ENCODE results near the gene ENPEP.

ENPEP gene

DNA sequence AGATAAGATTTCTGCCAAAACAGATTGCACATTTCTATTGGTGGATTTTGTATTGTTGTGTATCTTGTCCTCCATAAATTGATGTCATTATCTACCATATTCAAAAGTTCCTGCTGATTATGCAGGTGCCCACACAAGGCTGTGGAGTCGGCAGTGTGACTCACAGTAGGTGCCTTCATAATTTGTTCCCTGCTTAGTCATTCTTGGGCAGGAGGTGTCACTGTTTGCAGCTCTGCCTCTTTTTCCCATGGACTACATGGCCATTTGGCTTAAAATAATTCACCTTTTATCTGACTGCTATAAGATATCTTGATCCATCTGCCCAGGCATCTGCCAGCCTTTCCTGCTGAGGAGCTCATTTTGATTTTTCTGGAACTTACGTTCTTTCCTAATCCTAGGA is 33.6 kb upstream of the ENPEP start:
- Histone ChIP-seq H4K8ac (ENCODE audit: low read length) (no peak overlapping the region), H2BK120ac (ENCODE audit: low read depth, low read length) (no peak overlapping the region), H3K9me3 (ENCODE audit: control insufficient read depth, low read length) (no peaks in the 10 kb centered on the region), H2AFZ (ENCODE audit: low read depth, low read length) (no peak overlapping the region), H2BK12ac (ENCODE audit: low read length in 2 of 2) (no peak overlapping the region), H3K4me1 (ENCODE audit: control insufficient read depth, insufficient read depth, low read depth, low read length) (no peaks in the 10 kb centered on the region), H3K14ac (ENCODE audit: low read length in 2 of 2) (no peak overlapping the region), H2BK15ac (ENCODE audit: low read depth, poor library complexity, severe bottlenecking) (no peak overlapping the region), H2AK5ac (ENCODE audit: low read length, severe bottlenecking) (no peak overlapping the region), H3K4me3 (ENCODE audit: insufficient read depth in 1 of 2, low read depth in 1 of 2, low read length in 2 of 2) (no peak overlapping the region), H3K4me2 (ENCODE audit: low read length, poor library complexity, severe bottlenecking) (no peak overlapping the region), H3K27ac (ENCODE audit: low read length, poor library complexity, severe bottlenecking) (no peak overlapping the region), H3K36me3 (ENCODE audit: control insufficient read depth in 1 of 2, insufficient read depth in 2 of 2, low read depth in 1 of 2, low read length in 2 of 2) (no peaks in the 10 kb centered on the region), H3K9ac (ENCODE audit: low read length) (no peak overlapping the region), H3K27me3 (ENCODE audit: control insufficient read depth in 1 of 2, insufficient read depth in 1 of 2, low read length in 2 of 2) (peaks cover 0 to 6% of the 10 kb centered on the region in 2 experiments), H3K18ac (ENCODE audit: low read depth in 1 of 2, low read length in 2 of 2) (no peak overlapping the region), H3K23ac (ENCODE audit: low read length in 2 of 2) (no peak overlapping the region), H2BK5ac (ENCODE audit: low read depth, low read length, poor library complexity, severe bottlenecking) (no peak overlapping the region), H3K4ac (ENCODE audit: low read depth in 1 of 2, low read length in 2 of 2) (no peak overlapping the region), H4K91ac (ENCODE audit: low read length) (no peak overlapping the region), H3K79me1 (replicated peaks; ENCODE audit: low read length, poor library complexity, severe bottlenecking) (no peaks in the 10 kb centered on the region)
- 58% methylated on average over 2 of the region's 2 CpGs for WGBS
- DNase-seq, result no peak

DNA sequence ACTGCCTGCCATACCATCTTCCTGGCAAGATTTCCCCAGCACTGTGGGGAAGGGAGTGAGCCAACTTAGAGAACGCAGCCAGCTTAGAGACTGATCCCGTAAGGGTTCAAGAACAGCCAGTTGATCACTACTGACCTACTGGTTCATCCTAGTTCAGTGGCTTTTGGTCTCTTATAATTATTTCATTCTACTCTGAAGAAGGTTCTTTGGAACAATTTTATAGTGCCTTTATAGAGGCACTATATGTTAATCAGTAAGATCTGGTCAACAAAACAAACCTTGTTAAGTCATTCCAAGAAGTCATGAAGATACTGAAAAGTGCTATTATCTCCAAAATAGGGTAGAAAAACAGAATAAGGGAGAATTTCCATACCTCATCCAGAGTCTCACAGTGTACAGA is 33.2 kb upstream of the ENPEP start:
- Histone ChIP-seq H2BK120ac (ENCODE audit: low read depth, low read length) (no peak overlapping the region), H2BK5ac (ENCODE audit: low read depth, low read length, poor library complexity, severe bottlenecking) (no peak overlapping the region), H3K4me2 (ENCODE audit: low read length, poor library complexity, severe bottlenecking) (no peak overlapping the region), H3K9me3 (ENCODE audit: control insufficient read depth, low read length) (no peaks in the 10 kb centered on the region), H3K14ac (ENCODE audit: low read length in 2 of 2) (no peak overlapping the region), H3K4me3 (ENCODE audit: insufficient read depth in 1 of 2, low read depth in 1 of 2, low read length in 2 of 2) (no peak overlapping the region), H3K4me1 (ENCODE audit: control insufficient read depth, insufficient read depth, low read depth, low read length) (no peaks in the 10 kb centered on the region), H3K36me3 (ENCODE audit: control insufficient read depth in 1 of 2, insufficient read depth in 2 of 2, low read depth in 1 of 2, low read length in 2 of 2) (no peaks in the 10 kb centered on the region), H2BK12ac (ENCODE audit: low read length in 2 of 2) (no peak overlapping the region), H3K27me3 (ENCODE audit: control insufficient read depth in 1 of 2, insufficient read depth in 1 of 2, low read length in 2 of 2) (peaks cover 0 to 6% of the 10 kb centered on the region in 2 experiments), H2AK5ac (ENCODE audit: low read length, severe bottlenecking) (no peak overlapping the region), H3K18ac (ENCODE audit: low read depth in 1 of 2, low read length in 2 of 2) (no peak overlapping the region), H3K79me1 (replicated peaks; ENCODE audit: low read length, poor library complexity, severe bottlenecking) (no peaks in the 10 kb centered on the region), H4K91ac (ENCODE audit: low read length) (no peak overlapping the region), H3K9ac (ENCODE audit: low read length) (no peak overlapping the region), H4K8ac (ENCODE audit: low read length) (no peak overlapping the region), H3K23ac (ENCODE audit: low read length in 2 of 2) (no peak overlapping the region), H2AFZ (ENCODE audit: low read depth, low read length) (no peak overlapping the region), H2BK15ac (ENCODE audit: low read depth, poor library complexity, severe bottlenecking) (no peak overlapping the region), H3K27ac (ENCODE audit: low read length, poor library complexity, severe bottlenecking) (no peak overlapping the region), H3K4ac (ENCODE audit: low read depth in 1 of 2, low read length in 2 of 2) (no peak overlapping the region)
- WGBS, result 100% methylated on average over 1 of the region's 2 CpGs
- no peak for DNase-seq

- Histone ChIP-seq H3K36me3 (ENCODE audit: control insufficient read depth in 1 of 2, insufficient read depth in 2 of 2, low read depth in 1 of 2, low read length in 2 of 2) (no peaks in the 10 kb centered on the region), H3K18ac (ENCODE audit: low read depth in 1 of 2, low read length in 2 of 2) (no peak overlapping the region), H3K4me1 (ENCODE audit: control insufficient read depth, insufficient read depth, low read depth, low read length) (peaks cover 3% of the 10 kb centered on the region), H2AFZ (ENCODE audit: low read depth, low read length) (no peak overlapping the region), H4K91ac (ENCODE audit: low read length) (no peak overlapping the region), H2BK5ac (ENCODE audit: low read depth, low read length, poor library complexity, severe bottlenecking) (no peak overlapping the region), H2BK120ac (ENCODE audit: low read depth, low read length) (no peak overlapping the region), H3K9ac (ENCODE audit: low read length) (no peak overlapping the region), H3K4me3 (ENCODE audit: insufficient read depth in 1 of 2, low read depth in 1 of 2, low read length in 2 of 2) (no peak overlapping the region), H3K79me1 (replicated peaks; ENCODE audit: low read length, poor library complexity, severe bottlenecking) (no peaks in the 10 kb centered on the region), H4K8ac (ENCODE audit: low read length) (no peak overlapping the region), H3K27me3 (ENCODE audit: control insufficient read depth in 1 of 2, insufficient read depth in 1 of 2, low read length in 2 of 2) (no peaks in the 10 kb centered on the region), H3K9me3 (ENCODE audit: control insufficient read depth, low read length) (no peaks in the 10 kb centered on the region), H3K14ac (ENCODE audit: low read length in 2 of 2) (no peak overlapping the region), H2AK5ac (ENCODE audit: low read length, severe bottlenecking) (no peak overlapping the region), H3K23ac (ENCODE audit: low read length in 2 of 2) (no peak overlapping the region), H3K4ac (ENCODE audit: low read depth in 1 of 2, low read length in 2 of 2) (no peak overlapping the region), H2BK12ac (ENCODE audit: low read length in 2 of 2) (no peak overlapping the region), H3K27ac (ENCODE audit: low read length, poor library complexity, severe bottlenecking) (no peak overlapping the region), H2BK15ac (ENCODE audit: low read depth, poor library complexity, severe bottlenecking) (no peak overlapping the region), H3K4me2 (ENCODE audit: low read length, poor library complexity, severe bottlenecking) (no peak overlapping the region)
- 100% methylated on average over 2 of the region's 2 CpGs for WGBS
- no peak for DNase-seq
Measured at GRCh38 chr4:110449947-110450346, 26.0 kb upstream of the ENPEP start.

GRCh38 chr4:110452546-110452945 is 23.4 kb upstream of the ENPEP start:
- H4K91ac ChIP-seq (ENCODE audit: low read length), result no peak overlapping the region
- H3K27ac ChIP-seq (ENCODE audit: low read length, poor library complexity, severe bottlenecking), result no peak overlapping the region
- no peak overlapping the region for H2AFZ ChIP-seq (ENCODE audit: low read depth, low read length)
- H3K9ac ChIP-seq (ENCODE audit: low read length), result no peak overlapping the region
- no peak overlapping the region for H2BK15ac ChIP-seq (ENCODE audit: low read depth, poor library complexity, severe bottlenecking)
- no peak overlapping the region for H3K4me3 ChIP-seq (ENCODE audit: insufficient read depth in 1 of 2, low read depth in 1 of 2, low read length in 2 of 2)
- no peak overlapping the region for H3K14ac ChIP-seq (ENCODE audit: low read length in 2 of 2)
- no peak overlapping the region for H3K4ac ChIP-seq (ENCODE audit: low read depth in 1 of 2, low read length in 2 of 2)
- H2BK120ac ChIP-seq (ENCODE audit: low read depth, low read length), result no peak overlapping the region
- no peak for DNase-seq
- no peak overlapping the region for H3K4me2 ChIP-seq (ENCODE audit: low read length, poor library complexity, severe bottlenecking)
- H3K4me1 ChIP-seq (ENCODE audit: control insufficient read depth, insufficient read depth, low read depth, low read length), result peaks cover 3% of the 10 kb centered on the region
- no peak overlapping the region for H3K23ac ChIP-seq (ENCODE audit: low read length in 2 of 2)
- H3K27me3 ChIP-seq (ENCODE audit: control insufficient read depth in 1 of 2, insufficient read depth in 1 of 2, low read length in 2 of 2), result no peaks in the 10 kb centered on the region
- H2AK5ac ChIP-seq (ENCODE audit: low read length, severe bottlenecking), result no peak overlapping the region
- no peak overlapping the region for H3K18ac ChIP-seq (ENCODE audit: low read depth in 1 of 2, low read length in 2 of 2)
- no peak overlapping the region for H2BK12ac ChIP-seq (ENCODE audit: low read length in 2 of 2)
- 87% methylated on average over 2 of the region's 2 CpGs for WGBS
- no peak overlapping the region for H4K8ac ChIP-seq (ENCODE audit: low read length)
- no peaks in the 10 kb centered on the region for H3K36me3 ChIP-seq (ENCODE audit: control insufficient read depth in 1 of 2, insufficient read depth in 2 of 2, low read depth in 1 of 2, low read length in 2 of 2)
- H3K79me1 ChIP-seq (replicated peaks; ENCODE audit: low read length, poor library complexity, severe bottlenecking), result no peaks in the 10 kb centered on the region
- H2BK5ac ChIP-seq (ENCODE audit: low read depth, low read length, poor library complexity, severe bottlenecking), result no peak overlapping the region
- H3K9me3 ChIP-seq (ENCODE audit: control insufficient read depth, low read length), result no peaks in the 10 kb centered on the region

Measured in mesenchymal stem cell (in vitro differentiated cells and primary cell).